Sigmoid colon (tissue), 3 donors: ENCODE measurements around the gene IMMP2L.

Experiments
- CTCF ChIP-seq, 4 experiments: fragments of 450-650 bp in 3 of 4; fragments of 200-600 bp in 1 of 4; IDR thresholded peaks; one replicate each; pipeline ENCODE4 v1.5.1; 2016 to 2019; ENCODE audit warnings: antibody characterized with exemption in 4 of 4, mild to moderate bottlenecking in 3 of 4, moderate library complexity in 2 of 4
- POLR2A ChIP-seq, 2 donors: fragments of 450-650 bp; IDR thresholded peaks; one replicate each; pipeline ENCODE4 v1.6.1; 2016; ENCODE audit warnings: antibody characterized with exemption in 2 of 2, mild to moderate bottlenecking in 2 of 2, moderate library complexity in 2 of 2

GRCh38 chr7:111210996-111211395 is 351.3 kb downstream of the IMMP2L start:
- TF ChIP-seq CTCF (IDR thresholded peaks at IDR 0.05): no peak
- no peak for TF ChIP-seq POLR2A (IDR thresholded peaks at IDR 0.05)
